Superior temporal gyrus (tissue), 1 donor: Measurements from ENCODE around the gene BAIAP2.
A peak's percentile ranks its signal among the peaks of the same experiment; 100 is the strongest.

Source experiments
- DNase-seq: peaks from one replicate; pipeline ENCODE4 v3.0.0-alpha.2; 2016; ENCODE audit errors: extremely low spot score

BAIAP2 gene

GRCh38 chr17:81110488-81111040 lies 75.6 kb downstream of the BAIAP2 start:
- no peak for DNase-seq

- DNase-seq: no peak
These were observed 76.1 kb downstream of the BAIAP2 start for GRCh38 chr17:81111066-81111465.

GRCh38 chr17:81112450-81112849 lies 77.5 kb downstream of the BAIAP2 start:
- DNase-seq: no peak

GRCh38 chr17:81113158-81113724 lies 78.3 kb downstream of the BAIAP2 start:
- no peak for DNase-seq

GRCh38 chr17:81114351-81115093 lies 79.6 kb downstream of the BAIAP2 start:
- DNase-seq: no peak

- no peak for DNase-seq
These were observed 80.3 kb downstream of the BAIAP2 start for GRCh38 chr17:81115219-81115618.

GRCh38 chr17:81115749-81116464 lies 81.0 kb downstream of the BAIAP2 start:
- no peak for DNase-seq

GRCh38 chr17:81116704-81117103 lies 81.8 kb downstream of the BAIAP2 start:
- no peak for DNase-seq

GRCh38 chr17:81117672-81118198 lies 82.8 kb downstream of the BAIAP2 start:
- DNase-seq: no peak

GRCh38 chr17:81118308-81119221 lies 83.6 kb downstream of the BAIAP2 start:
- DNase-seq: no peak

GRCh38 chr17:81119223-81120148 lies 84.5 kb downstream of the BAIAP2 start:
- DNase-seq: peak; percentile 94

- no peak for DNase-seq
These were observed 85.2 kb downstream of the BAIAP2 start for GRCh38 chr17:81120149-81120484.

- no peak for DNase-seq
These were observed 86.0 kb downstream of the BAIAP2 start for GRCh38 chr17:81120695-81121621.

- peak; percentile 7 for DNase-seq
These were observed 87.1 kb downstream of the BAIAP2 start for GRCh38 chr17:81121841-81122733.

- DNase-seq: peak; percentile 24
These were observed 88.4 kb downstream of the BAIAP2 start for GRCh38 chr17:81123052-81124048.

- DNase-seq: no peak
These were observed 89.4 kb downstream of the BAIAP2 start for GRCh38 chr17:81124377-81124776.

- DNase-seq: peak; percentile 26
These were observed 90.7 kb downstream of the BAIAP2 start for GRCh38 chr17:81125573-81126081.
